Activated T-cell treated with anti-CD3 and anti-CD28 coated beads for 1 hour (primary cell): ENCODE results near the gene OXNAD1.

Source experiments
- DNase-seq: peaks from one replicate; pipeline ENCODE4 v3.0.0-alpha.2; 2020; ENCODE audit warnings: low read depth

The OXNAD1 gene

GRCh38 chr3:16264708-16265454 lies at the start of gene OXNAD1, which contains the start of gene DPH3:
TSS of gene OXNAD1 (plus strand) at chr3:16265212. CDS start at chr3:16270953, 5,741 bp downstream.
TSS of gene DPH3 (minus strand) at chr3:16264943. CDS start at chr3:16264876, 67 bp downstream.
- DNase-seq: peak; percentile 97

- DNase-seq: no peak
Observed at GRCh38 chr3:16216373-16216935, 48.6 kb upstream of the OXNAD1 start.

- DNase-seq: no peak
Observed at GRCh38 chr3:16219777-16220176, 45.2 kb upstream of the OXNAD1 start.

- DNase-seq: no peak
Observed at GRCh38 chr3:16221990-16222389, 43.0 kb upstream of the OXNAD1 start.

- no peak for DNase-seq
Observed at GRCh38 chr3:16222547-16222946, 42.5 kb upstream of the OXNAD1 start.

- DNase-seq: no peak
Observed at GRCh38 chr3:16224325-16224724, 40.7 kb upstream of the OXNAD1 start.

GRCh38 chr3:16227566-16227965 lies 37.4 kb upstream of the OXNAD1 start:
- no peak for DNase-seq

GRCh38 chr3:16229681-16230080 lies 35.3 kb upstream of the OXNAD1 start:
- no peak for DNase-seq

- DNase-seq: no peak
Observed at GRCh38 chr3:16231983-16232382, 33.0 kb upstream of the OXNAD1 start.

GRCh38 chr3:16233806-16234205 lies 31.2 kb upstream of the OXNAD1 start:
- no peak for DNase-seq

GRCh38 chr3:16234281-16234680 lies 30.7 kb upstream of the OXNAD1 start:
- no peak for DNase-seq

GRCh38 chr3:16236030-16236639 lies 28.9 kb upstream of the OXNAD1 start:
- no peak for DNase-seq

- no peak for DNase-seq
Observed at GRCh38 chr3:16236856-16237393, 28.1 kb upstream of the OXNAD1 start.

GRCh38 chr3:16239086-16239770 lies 25.8 kb upstream of the OXNAD1 start:
- DNase-seq: no peak

- DNase-seq: no peak
Observed at GRCh38 chr3:16239780-16240179, 25.2 kb upstream of the OXNAD1 start.

- no peak for DNase-seq
Observed at GRCh38 chr3:16240229-16241023, 24.6 kb upstream of the OXNAD1 start.

GRCh38 chr3:16241225-16241624 lies 23.8 kb upstream of the OXNAD1 start:
- DNase-seq: no peak

GRCh38 chr3:16242177-16242576 lies 22.8 kb upstream of the OXNAD1 start:
- no peak for DNase-seq

- DNase-seq: no peak
Observed at GRCh38 chr3:16243706-16244490, 21.1 kb upstream of the OXNAD1 start.

GRCh38 chr3:16245609-16246008 lies 19.4 kb upstream of the OXNAD1 start:
- no peak for DNase-seq
